ENCODE measurements around the gene IGFL1.

DNA sequence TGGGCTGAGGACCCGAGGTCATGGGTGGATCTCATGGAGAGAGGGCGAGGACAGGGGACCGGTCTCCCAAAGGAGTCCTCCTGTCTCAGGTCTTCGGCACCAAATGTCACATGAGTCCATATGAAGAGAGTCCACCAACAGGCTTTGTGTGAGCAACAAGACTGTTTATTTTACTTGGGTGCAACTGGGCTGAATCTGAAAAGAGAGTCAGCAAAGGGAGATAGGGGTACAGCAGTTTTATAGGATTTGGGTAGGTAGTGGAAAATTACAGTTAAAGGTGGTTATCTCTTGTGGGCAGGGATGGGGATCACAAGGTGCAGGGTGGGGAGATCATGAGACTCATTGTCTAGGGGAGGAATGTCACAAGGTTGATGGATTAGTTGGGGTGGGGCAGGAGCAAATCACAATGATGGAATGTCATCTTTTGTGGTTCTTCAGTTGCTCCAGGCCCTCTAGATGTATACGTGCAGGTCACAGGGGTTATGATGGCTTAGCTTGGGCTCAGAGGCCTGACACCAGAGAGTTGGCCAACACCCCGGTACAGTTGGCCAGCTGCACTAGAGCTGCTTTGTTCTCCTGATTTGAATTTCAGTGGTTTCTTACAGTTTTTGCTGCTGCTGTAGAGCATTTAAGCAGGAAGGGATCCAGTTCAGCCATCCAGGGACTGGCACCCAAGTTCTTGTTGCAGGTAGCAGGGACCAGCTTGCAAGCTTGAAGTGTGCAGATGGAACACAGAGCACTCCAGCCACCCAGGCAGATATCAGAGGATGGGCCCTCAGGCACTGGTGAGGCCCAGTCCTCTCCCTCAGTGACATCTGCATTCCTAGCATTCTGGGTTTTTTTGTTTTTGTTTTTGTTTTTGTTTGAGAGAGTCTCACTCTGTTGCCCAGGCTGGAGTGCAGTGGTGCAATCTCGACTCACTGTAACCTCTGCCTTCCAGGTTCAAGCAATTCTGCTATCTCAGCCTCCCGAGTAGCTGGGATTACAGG, 26.4 kb upstream of the IGFL1 start:
- TF ChIP-seq POLR2A (IDR thresholded peaks at IDR 0.05): no peak
- TF ChIP-seq, protein P1, sequence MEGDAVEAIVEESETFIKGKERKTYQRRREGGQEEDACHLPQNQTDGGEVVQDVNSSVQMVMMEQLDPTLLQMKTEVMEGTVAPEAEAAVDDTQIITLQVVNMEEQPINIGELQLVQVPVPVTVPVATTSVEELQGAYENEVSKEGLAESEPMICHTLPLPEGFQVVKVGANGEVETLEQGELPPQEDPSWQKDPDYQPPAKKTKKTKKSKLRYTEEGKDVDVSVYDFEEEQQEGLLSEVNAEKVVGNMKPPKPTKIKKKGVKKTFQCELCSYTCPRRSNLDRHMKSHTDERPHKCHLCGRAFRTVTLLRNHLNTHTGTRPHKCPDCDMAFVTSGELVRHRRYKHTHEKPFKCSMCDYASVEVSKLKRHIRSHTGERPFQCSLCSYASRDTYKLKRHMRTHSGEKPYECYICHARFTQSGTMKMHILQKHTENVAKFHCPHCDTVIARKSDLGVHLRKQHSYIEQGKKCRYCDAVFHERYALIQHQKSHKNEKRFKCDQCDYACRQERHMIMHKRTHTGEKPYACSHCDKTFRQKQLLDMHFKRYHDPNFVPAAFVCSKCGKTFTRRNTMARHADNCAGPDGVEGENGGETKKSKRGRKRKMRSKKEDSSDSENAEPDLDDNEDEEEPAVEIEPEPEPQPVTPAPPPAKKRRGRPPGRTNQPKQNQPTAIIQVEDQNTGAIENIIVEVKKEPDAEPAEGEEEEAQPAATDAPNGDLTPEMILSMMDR (IDR thresholded peaks at IDR 0.05): no peak
